A549 (cell line): Measurements from ENCODE around the gene SULF2.

Source experiments
- BHLHE40 ChIP-seq: IDR thresholded peaks from 2 replicates; pipeline ENCODE4 v1.6.1; 2012; ENCODE audit warnings: low read depth, low read length, inconsistent platforms
- CTCF ChIP-seq: fragments of >200 bp; sonication (Bioruptor Twin); formaldehyde crosslinking; IDR thresholded peaks from 3 replicates; pipeline ENCODE4 v1.5.1; 2016
- ESRRA ChIP-seq: fragments of 150-350 bp; IDR thresholded peaks from 2 replicates; pipeline ENCODE4 v1.6.1; 2014; ENCODE audit warnings: mild to moderate bottlenecking, low read length, borderline replicate concordance
- HMGXB4 ChIP-seq: fragments of 250-450 bp; sonication (Bioruptor Pico); IDR thresholded peaks from 2 replicates; pipeline ENCODE4 v1.5.0; 2021; ENCODE audit warnings: mild to moderate bottlenecking, moderate library complexity, borderline replicate concordance
- POLR2A ChIP-seq: IDR thresholded peaks from 2 replicates; pipeline ENCODE4 v1.6.1; 2012; ENCODE audit warnings: mild to moderate bottlenecking, low read length
- RAD21 ChIP-seq, 2 experiments: fragments of >200 bp in 1 of 2; sonication (Bioruptor Twin) in 1 of 2; formaldehyde crosslinking in 1 of 2; IDR thresholded peaks in 1 of 2; conservative IDR thresholded peaks in 1 of 2; 2 replicates in 1 of 2; 3 replicates in 1 of 2; pipeline ENCODE4 v1.6.1; 2012 to 2018; ENCODE audit warnings: inconsistent platforms in 1 of 2
- SREBF2 ChIP-seq: fragments of 450-650 bp; IDR thresholded peaks from 2 replicates; pipeline ENCODE4 v1.6.1; 2014; ENCODE audit warnings: mild to moderate bottlenecking, moderate library complexity
- TF ChIP-seq, protein P1 (sequence below): fragments of 450-650 bp; IDR thresholded peaks from 2 replicates; pipeline ENCODE4 v1.6.1; 2014; ENCODE audit warnings: antibody characterized with exemption
- TF ChIP-seq, protein P2 (sequence below): fragments of 200-600 bp; sonication (generic); IDR thresholded peaks from 2 replicates; pipeline ENCODE4 v1.6.1; 2016; ENCODE audit warnings: antibody characterized with exemption, mild to moderate bottlenecking, moderate library complexity

GRCh38 chr20:47719211-47719610, 66.1 kb downstream of the SULF2 start:
- no peak for TF ChIP-seq HMGXB4 (CRISPR knock-in tag)
- TF ChIP-seq CTCF: no peak
- TF ChIP-seq, protein P1, sequence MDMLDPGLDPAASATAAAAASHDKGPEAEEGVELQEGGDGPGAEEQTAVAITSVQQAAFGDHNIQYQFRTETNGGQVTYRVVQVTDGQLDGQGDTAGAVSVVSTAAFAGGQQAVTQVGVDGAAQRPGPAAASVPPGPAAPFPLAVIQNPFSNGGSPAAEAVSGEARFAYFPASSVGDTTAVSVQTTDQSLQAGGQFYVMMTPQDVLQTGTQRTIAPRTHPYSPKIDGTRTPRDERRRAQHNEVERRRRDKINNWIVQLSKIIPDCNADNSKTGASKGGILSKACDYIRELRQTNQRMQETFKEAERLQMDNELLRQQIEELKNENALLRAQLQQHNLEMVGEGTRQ: no peak
- no peak for TF ChIP-seq POLR2A
- TF ChIP-seq SREBF2: no peak
- no peak for TF ChIP-seq BHLHE40
- TF ChIP-seq RAD21 (conservative IDR thresholded peaks at IDR 0.05 in 1 of 2, IDR thresholded peaks at IDR 0.05 in 1 of 2): no peak
- TF ChIP-seq, protein P2, sequence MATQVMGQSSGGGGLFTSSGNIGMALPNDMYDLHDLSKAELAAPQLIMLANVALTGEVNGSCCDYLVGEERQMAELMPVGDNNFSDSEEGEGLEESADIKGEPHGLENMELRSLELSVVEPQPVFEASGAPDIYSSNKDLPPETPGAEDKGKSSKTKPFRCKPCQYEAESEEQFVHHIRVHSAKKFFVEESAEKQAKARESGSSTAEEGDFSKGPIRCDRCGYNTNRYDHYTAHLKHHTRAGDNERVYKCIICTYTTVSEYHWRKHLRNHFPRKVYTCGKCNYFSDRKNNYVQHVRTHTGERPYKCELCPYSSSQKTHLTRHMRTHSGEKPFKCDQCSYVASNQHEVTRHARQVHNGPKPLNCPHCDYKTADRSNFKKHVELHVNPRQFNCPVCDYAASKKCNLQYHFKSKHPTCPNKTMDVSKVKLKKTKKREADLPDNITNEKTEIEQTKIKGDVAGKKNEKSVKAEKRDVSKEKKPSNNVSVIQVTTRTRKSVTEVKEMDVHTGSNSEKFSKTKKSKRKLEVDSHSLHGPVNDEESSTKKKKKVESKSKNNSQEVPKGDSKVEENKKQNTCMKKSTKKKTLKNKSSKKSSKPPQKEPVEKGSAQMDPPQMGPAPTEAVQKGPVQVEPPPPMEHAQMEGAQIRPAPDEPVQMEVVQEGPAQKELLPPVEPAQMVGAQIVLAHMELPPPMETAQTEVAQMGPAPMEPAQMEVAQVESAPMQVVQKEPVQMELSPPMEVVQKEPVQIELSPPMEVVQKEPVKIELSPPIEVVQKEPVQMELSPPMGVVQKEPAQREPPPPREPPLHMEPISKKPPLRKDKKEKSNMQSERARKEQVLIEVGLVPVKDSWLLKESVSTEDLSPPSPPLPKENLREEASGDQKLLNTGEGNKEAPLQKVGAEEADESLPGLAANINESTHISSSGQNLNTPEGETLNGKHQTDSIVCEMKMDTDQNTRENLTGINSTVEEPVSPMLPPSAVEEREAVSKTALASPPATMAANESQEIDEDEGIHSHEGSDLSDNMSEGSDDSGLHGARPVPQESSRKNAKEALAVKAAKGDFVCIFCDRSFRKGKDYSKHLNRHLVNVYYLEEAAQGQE: no peak
- no peak for TF ChIP-seq ESRRA
